Brain microvascular endothelial cell (primary cell): Measurements from ENCODE around the gene HMCN1.

ENCODE experiments used
- DNase-seq: peaks from one replicate; pipeline ENCODE4 v3.0.0-alpha.2; 2020
- H3K27ac ChIP-seq: fragments of 250-450 bp; sonication (Bioruptor Pico); 2 replicates; pipeline ENCODE4 v1.5.1; 2020; ENCODE audit warnings: mild to moderate bottlenecking, moderate library complexity
- H3K27me3 ChIP-seq: fragments of 250-450 bp; sonication (Bioruptor Pico); replicated peaks from 2 replicates; pipeline ENCODE4 v1.5.1; 2020; ENCODE audit warnings: mild to moderate bottlenecking
- H3K36me3 ChIP-seq: fragments of 250-450 bp; sonication (Bioruptor Pico); replicated peaks from 2 replicates; pipeline ENCODE4 v1.5.1; 2020; ENCODE audit warnings: mild to moderate bottlenecking
- H3K4me3 ChIP-seq: 2 replicates; pipeline ENCODE4 v1.5.1; 2011; ENCODE audit warnings: low read depth, mild to moderate bottlenecking, control low read depth, low read length, moderate library complexity
- CTCF ChIP-seq: IDR thresholded peaks from 2 replicates; pipeline ENCODE4 v1.5.1; 2011; ENCODE audit warnings: low read depth, mild to moderate bottlenecking, moderate library complexity, low read length, control low read depth, inconsistent platforms; ENCODE audit errors: missing control alignments
- in situ Hi-C: cut with HindIII; loops from 2 replicates; pipeline ENCODE4 v1.10.0; 2017; ENCODE audit warnings: low sequenced_read_pairs, low pct_ligation_motif_present

The HMCN1 gene

GRCh38 chr1:186014370-186015037 is 280.3 kb downstream of the HMCN1 start:
- Histone ChIP-seq H3K36me3 (no peaks in the 10 kb centered on the region), H3K27me3 (no peaks in the 10 kb centered on the region), H3K27ac (peak overlapping the region; percentile 81), H3K4me3 (no peak overlapping the region)
- in situ Hi-C loops = no loop called here
- TF ChIP-seq CTCF = no peak
- DNase-seq = peak; percentile 93

- in situ Hi-C loops = no loop called here
- no peak overlapping the region for H3K27ac ChIP-seq
- DNase-seq = no peak
- H3K4me3 ChIP-seq = no peak overlapping the region
- no peaks in the 10 kb centered on the region for H3K27me3 ChIP-seq
- no peak for TF ChIP-seq CTCF
- no peaks in the 10 kb centered on the region for H3K36me3 ChIP-seq
These were observed 282.7 kb downstream of the HMCN1 start for GRCh38 chr1:186016856-186017255.

- no peak overlapping the region for H3K4me3 ChIP-seq
These were observed 288.0 kb downstream of the HMCN1 start for GRCh38 chr1:186022184-186022583.

GRCh38 chr1:186026946-186027345 is 292.8 kb downstream of the HMCN1 start:
- in situ Hi-C loops = no loop called here
- DNase-seq = peak; percentile 46
- no peak for TF ChIP-seq CTCF
- no peak overlapping the region for H3K27ac ChIP-seq
- no peak overlapping the region for H3K4me3 ChIP-seq
- H3K36me3 ChIP-seq = no peaks in the 10 kb centered on the region
- H3K27me3 ChIP-seq = no peaks in the 10 kb centered on the region

More at GRCh38 chr1:186022184-186022583, 288.0 kb downstream of the HMCN1 start:
- TF ChIP-seq CTCF = no peak
- DNase-seq = no peak
- H3K27me3 ChIP-seq = no peaks in the 10 kb centered on the region
- in situ Hi-C loops = no loop called here
- no peak overlapping the region for H3K27ac ChIP-seq
- H3K36me3 ChIP-seq = no peaks in the 10 kb centered on the region

- H3K36me3 ChIP-seq = no peaks in the 10 kb centered on the region
- H3K4me3 ChIP-seq = no peak overlapping the region
- no peaks in the 10 kb centered on the region for H3K27me3 ChIP-seq
- TF ChIP-seq CTCF = no peak
- in situ Hi-C loops = no loop called here
- no peak overlapping the region for H3K27ac ChIP-seq
- DNase-seq = no peak
These were observed 293.4 kb downstream of the HMCN1 start for GRCh38 chr1:186027621-186028020.

GRCh38 chr1:186030453-186030852 is 296.3 kb downstream of the HMCN1 start:
- in situ Hi-C loops = no loop called here
- no peak for TF ChIP-seq CTCF

More at GRCh38 chr1:186030453-186030852, 296.3 kb downstream of the HMCN1 start:
- no peak for DNase-seq
- H3K36me3 ChIP-seq = no peaks in the 10 kb centered on the region
- H3K4me3 ChIP-seq = no peak overlapping the region
- H3K27ac ChIP-seq = no peak overlapping the region
- H3K27me3 ChIP-seq = no peaks in the 10 kb centered on the region
